Stimulated activated CD8-positive, alpha-beta memory T cell treated with anti-CD3 and anti-CD28 coated beads, Interleukin-7, amount 100 ng/mL, for 48 hours (primary cell): ENCODE measurements around the gene RACK1.
"Not testable (repeated sequence)": the region's sequence is repeated elsewhere in the genome, so short reads cannot be mapped to it uniquely, and the experiment has no call there.

ENCODE experiments used
- DNase-seq, 2 donors: peaks; one replicate each; pipeline ENCODE4 v3.0.0-alpha.2; 2020; ENCODE audit warnings: low read depth in 1 of 2; ENCODE audit errors: extremely low read depth in 1 of 2

RACK1 gene

DNA sequence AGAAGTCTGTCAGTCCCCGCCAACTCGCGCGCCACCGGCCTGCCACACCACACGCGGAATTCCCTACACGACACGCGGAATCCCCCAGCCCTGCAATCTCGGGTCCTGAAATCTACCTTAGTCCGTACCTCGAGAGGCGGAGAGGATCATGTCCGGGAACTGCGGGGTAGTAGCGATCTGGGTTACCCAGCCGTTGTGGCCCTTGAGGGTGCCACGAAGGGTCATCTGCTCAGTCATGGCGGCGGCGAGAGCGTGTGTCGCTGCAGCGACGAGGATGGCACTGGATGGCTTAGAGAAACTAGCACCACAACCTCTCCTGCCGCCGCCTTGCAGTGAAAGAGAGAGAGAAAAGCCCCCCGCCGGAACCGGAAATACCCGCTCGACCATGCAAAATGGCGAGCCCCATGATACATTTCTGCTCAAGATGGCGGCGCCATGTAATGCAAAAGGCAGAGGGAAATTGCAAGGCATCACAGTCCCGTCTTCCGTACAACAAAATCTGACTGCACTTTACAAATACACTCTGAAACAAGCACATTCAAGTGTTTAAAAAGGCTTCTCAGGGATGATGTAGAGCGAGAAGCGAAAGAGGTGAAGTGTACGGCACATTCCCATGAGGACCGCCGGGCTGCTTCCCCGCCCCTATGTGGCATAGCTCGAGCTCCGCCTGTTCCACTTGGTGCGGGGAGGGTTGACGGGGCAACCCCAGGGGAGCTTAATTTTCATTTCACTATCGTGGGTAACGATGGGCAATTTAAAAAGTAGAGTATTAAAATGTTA, at the start of gene RACK1:
Gene RACK1, minus strand, starts transcription at position 343 of the 780 bp plus-strand sequence. Its CDS starts 106 bp downstream, at position 237.
- DNase-seq: peak; percentile 71 to 84

DNA sequence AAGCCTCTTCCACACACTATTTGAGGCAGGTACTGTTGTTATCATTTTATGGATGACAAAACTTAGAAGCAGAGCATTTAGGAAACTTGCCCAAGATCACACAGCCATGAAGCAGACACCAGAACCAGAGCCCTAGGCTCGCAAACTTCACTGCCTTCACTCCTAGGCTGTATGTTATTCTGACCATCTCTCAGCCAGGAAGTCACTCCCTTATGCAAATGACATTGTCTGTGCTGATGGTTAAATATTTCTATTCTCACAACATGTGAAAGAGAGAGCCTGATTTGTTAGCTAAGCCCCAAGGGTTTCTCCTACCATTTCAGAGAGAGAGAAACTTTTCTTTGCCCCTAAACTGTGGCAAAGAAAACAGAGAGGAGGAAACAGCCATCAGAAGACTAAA, 43.6 kb upstream of the RACK1 start:
- not testable (repeated sequence) for DNase-seq

- DNase-seq: not testable (repeated sequence)
These were observed 42.4 kb upstream of the RACK1 start for GRCh38 chr5:181285962-181286705.

DNA sequence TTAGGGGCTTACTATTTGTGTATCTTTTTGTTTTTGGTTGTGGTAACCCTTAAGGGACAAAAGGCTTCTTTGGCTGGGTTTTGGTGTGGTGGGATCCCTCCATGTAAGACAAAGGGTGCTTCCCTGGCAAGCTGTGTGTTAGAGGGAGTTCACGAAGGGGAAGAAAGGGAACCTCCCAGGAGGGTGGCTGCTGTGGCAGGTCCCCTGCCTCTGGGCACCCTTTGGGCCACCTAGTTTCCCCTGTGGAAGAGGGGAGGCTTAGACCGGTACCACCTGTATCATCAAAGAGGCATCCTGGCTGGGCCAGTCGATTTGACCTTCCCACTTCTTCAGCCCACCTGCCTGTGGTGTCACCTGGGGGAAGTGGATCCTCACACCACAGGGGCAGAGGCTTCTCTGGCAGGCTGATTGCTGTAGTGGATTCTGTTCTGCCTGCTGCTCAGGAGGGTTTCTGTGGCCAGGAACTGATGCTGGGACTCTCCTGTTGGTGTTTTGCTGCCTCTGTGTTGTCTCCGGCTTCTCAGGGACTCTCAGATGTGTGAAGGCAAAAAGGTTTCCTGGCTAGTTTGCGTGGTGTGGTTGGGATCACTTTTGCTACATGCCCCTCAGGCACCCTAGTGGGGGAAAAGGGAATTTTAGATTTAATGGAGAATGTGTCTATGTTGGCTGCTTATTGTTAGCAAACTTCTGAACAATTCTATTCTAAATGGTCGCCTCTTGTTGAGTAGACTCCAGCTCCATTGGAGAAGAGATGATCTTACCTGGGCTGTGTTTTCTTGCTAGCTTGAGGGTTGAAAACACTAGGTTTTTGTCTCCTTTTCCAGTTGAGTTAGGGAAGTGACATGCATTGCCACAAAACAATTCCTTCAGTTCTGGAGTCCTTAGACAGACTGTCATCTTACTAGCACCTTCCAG, 40.4 kb upstream of the RACK1 start:
- DNase-seq: not testable (repeated sequence)

DNA sequence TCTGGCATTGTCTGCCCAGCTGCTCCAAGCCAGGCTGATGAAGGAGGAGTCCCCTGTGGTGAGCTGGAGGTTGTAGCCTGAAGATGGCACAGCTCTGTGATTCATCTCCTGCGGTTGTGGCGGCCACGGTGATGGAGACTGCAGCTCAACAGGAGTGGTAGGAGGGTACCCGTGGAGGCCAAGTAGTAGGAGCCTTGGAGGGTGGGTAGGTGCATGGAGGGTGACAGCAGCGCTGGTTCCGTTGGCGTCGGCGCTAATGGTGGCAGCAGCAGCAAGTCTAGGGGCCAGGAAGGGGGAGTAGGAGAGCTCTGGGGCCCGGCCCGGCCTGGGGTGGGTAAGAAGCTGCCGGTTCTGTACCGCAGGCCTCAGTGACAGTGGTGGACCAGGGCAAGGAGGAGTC, 39.6 kb upstream of the RACK1 start:
- DNase-seq: no peak

DNA sequence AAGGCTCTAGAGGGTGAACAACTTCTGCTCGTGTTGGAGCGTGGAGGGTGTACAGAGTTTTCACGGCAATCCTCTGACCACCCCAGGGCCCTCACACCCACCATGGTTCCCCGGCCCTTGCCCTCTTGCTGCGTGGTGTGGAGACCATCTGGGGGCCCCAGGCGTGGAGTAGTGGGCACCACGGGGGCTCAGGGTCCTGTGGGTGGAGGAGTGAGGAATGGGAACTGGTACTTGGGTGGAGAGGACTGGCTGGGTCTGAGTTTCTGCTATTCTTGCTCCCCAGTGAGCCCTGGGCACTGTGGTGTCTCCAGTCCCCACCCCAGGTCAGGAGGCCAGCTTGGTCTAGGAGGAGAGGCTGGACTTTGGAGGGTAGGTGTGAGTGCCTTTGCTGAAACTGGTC, 39.2 kb upstream of the RACK1 start:
- no peak for DNase-seq

DNA sequence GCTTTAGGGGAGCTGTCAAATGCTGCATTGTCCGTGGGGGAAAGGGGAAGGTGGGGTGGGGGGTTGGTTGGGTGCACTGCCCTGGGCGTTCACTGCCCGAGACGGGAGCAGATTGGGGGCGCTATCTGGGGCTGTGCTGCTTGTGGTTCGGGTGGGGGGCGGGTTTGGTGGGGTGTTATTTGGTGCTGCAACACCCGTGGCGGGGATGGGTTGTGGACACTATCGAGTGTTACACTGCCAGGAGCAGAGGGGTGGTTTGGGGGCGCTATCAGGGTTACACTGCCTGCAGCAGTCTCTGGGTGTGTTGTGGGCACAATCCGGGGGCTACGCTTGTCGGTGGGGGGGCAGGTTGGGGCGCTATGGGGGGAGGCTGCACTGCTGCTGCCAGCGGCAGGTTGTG, 38.7 kb upstream of the RACK1 start:
- not testable (repeated sequence) for DNase-seq

- no peak for DNase-seq
These were observed 38.2 kb upstream of the RACK1 start for GRCh38 chr5:181281984-181282316.

- no peak for DNase-seq
These were observed 37.6 kb upstream of the RACK1 start for GRCh38 chr5:181281077-181281983.

DNA sequence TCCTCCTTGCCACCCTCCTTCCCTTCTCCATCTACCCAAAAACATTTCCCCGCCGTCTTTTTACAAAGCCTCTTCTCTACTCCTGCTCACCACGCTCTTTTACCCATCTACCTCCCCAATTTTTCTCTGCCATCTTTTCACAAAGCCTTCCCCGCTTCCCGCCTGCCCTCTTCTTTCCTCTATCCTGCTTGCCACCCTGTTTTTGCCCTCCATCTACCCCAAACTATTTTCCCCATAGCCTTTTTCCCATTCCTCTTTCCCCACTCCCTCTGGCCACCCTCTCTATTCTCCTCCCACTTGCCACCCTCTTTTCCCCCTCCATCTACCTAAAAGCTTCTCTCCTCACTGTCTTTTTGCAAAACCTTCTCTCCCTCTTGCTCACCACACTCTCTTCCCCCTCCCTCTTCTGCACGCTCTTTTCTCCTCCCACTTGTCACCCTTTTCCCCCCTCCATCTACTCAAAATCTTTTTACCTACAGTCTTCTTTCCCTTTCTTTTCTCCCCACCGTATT, 36.6 kb upstream of the RACK1 start:
- DNase-seq: no peak

- not testable (repeated sequence) for DNase-seq
These were observed 29.7 kb upstream of the RACK1 start for GRCh38 chr5:181273433-181273744.

DNA sequence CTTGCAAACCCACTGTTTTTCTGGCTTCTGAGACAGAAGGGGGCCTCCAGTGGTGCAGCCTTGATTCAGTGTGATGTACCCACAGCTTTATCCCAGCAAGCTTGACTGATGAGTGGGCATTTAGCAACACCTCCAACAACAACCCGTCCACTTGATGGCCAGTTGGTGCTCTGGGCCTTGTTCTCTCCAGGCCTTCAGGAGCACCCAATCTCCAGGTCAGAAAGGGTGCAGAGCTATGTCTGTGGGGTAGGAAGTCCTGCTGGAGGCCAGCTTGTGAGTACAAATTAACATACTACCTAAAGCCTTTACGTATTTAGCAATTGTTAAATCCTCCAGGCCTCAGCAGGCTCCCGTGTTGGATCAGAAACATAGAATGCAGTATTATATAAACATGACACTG, 27.4 kb upstream of the RACK1 start:
- DNase-seq: no peak

- DNase-seq: not testable (repeated sequence)
These were observed 24.2 kb upstream of the RACK1 start for GRCh38 chr5:181267907-181268306.

DNA sequence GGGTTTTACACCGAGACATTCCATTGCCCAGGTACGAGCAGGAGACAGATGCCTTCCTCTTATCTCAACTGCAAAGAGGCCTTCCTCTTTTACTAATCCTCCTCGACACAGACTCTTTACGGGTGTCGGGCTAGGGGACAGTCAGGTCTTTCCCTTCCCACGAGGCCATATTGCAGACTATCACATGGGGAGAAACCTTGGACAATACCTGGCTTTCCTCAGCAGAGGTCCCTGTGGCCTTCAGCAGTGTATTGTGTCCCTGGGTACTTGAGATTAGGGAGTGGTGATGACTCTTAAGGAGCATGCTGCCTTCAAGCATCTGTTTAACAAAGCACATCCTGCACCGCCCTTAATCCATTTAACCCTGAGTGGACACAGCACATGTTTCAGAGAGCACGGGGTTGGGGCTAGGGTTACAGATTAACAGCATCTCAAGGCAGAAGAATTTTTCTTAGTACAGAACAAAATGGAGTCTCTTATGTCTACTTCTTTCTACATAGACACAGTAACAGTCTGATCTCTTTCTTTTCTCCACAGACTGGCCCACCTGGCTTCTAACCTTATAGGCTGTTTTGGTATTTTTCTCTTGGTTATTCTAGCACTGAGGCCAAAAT, 23.7 kb upstream of the RACK1 start:
- DNase-seq: not testable (repeated sequence)

- no peak for DNase-seq
These were observed 21.5 kb upstream of the RACK1 start for GRCh38 chr5:181265092-181265671.

- DNase-seq: no peak
These were observed 19.9 kb upstream of the RACK1 start for GRCh38 chr5:181263633-181264032.

DNA sequence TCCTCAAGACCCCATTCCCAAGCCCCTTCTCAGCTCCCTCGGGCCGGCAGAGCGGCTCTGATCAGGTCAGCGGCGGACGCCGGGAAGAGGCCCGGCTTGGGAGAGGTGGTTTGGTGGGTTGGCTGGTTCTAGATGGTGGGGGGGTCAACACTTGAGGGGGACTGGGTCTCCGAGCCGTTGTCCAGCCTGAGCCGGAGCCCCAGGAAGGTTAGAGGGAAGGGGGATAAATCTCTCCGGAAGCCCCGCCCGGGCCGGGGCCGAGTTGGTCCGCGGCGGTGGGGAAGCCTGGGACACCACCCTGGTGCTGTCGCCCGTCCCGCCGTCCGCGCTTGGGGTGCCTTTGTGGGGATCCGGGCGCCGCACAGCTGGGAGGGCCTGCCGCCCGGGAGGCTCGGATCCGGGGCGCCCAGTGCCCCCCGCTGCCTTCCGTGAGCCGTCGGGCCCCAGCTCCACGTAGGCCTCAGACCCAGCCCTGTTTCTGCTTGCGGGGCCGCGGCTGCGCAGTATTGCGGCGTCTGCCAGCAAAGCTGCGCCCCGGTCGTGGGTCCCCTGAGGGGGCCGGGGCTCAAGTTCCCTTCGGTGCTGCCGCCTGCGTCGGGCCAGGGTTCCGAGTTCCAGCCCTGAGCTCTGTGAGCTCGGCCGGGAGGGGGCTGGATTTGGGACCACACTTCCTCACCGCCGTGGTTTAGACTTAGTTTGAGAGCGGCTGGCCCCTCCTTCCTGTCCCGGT, 17.8 kb upstream of the RACK1 start:
- DNase-seq: peak; percentile 61

DNA sequence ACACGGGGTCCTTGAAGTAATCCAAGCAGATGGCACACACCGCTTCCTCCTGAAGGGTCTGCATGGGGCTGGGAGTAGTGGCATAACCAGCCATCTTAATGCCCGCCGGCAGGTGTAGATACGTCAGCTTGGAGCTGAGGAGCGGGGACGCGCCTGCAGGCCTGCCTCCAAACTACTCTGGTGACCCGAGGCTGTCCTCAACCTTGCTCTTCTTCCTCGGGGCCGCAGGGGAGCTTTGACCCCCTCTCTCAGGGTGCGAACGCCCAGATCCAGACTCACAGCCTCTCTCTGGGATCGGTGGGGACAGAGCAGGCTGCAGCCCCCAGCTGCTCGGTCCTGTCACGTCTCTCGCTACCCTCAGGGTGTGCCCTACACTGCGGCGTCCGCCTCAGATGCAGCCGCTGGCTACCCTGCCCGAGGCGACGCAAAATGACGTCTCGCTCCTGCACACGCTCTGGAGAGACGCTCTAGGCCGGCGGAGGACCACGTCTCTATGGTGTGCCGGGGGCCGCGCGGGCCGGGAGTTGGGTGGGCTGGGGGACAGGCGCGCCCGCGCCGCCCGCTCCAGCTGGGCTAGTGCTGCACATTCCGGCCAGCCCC, 17.1 kb upstream of the RACK1 start, which contains the start of gene TRIM52:
Gene TRIM52, minus strand, starts transcription at position 424 of the 600 bp plus-strand sequence. Its CDS starts 330 bp downstream, at position 94.
- DNase-seq: peak; percentile 81 to 86
